Sigmoid colon (tissue), 4 donors: ENCODE results near the gene GPR139.

Experiments
- CTCF ChIP-seq, 4 experiments: fragments of 450-650 bp in 3 of 4; fragments of 200-600 bp in 1 of 4; IDR thresholded peaks; one replicate each; pipeline ENCODE4 v1.5.1; 2016 to 2019; ENCODE audit warnings: antibody characterized with exemption in 4 of 4, mild to moderate bottlenecking in 3 of 4, moderate library complexity in 2 of 4
- EP300 ChIP-seq, 4 donors: sonication (generic); formaldehyde crosslinking; IDR thresholded peaks; one replicate each; pipeline ENCODE4 v1.6.1; 2017; ENCODE audit warnings: antibody characterized with exemption in 4 of 4
- POLR2A ChIP-seq, 2 donors: fragments of 450-650 bp; IDR thresholded peaks; one replicate each; pipeline ENCODE4 v1.6.1; 2016; ENCODE audit warnings: antibody characterized with exemption in 2 of 2, mild to moderate bottlenecking in 2 of 2, moderate library complexity in 2 of 2
- POLR2AphosphoS5 ChIP-seq, 4 donors: sonication (generic); formaldehyde crosslinking; IDR thresholded peaks; one replicate each; pipeline ENCODE4 v1.6.1; 2017; ENCODE audit warnings: antibody characterized with exemption in 4 of 4

GRCh38 chr16:19997264-19997663 is 76.4 kb downstream of the GPR139 start:
- TF ChIP-seq CTCF (IDR thresholded peaks at IDR 0.05), result no peak
- no peak for TF ChIP-seq POLR2A (IDR thresholded peaks at IDR 0.05)
- TF ChIP-seq EP300 (IDR thresholded peaks at IDR 0.05), result no peak
- TF ChIP-seq POLR2AphosphoS5 (IDR thresholded peaks at IDR 0.05), result no peak
